Bladder microvascular endothelial cell (primary cell): ENCODE results near the gene PDCD7. TPM values are rescaled to one million over a fixed set of nuclear protein-coding genes. Genes with fewer than 3 reads are reported as not detected.

Experiments used
- total RNA-seq: library from RNA; depleted of rRNA; stranded (reverse); fragments of >200 nt; gene quantifications from 2 replicates; pipeline ENCODE4 v1.2.3, GENCODE V29; 2014

PDCD7 gene
- 8.3 and 14.2 TPM in 2 replicates for total RNA-seq

GRCh38 chr15:65133548-65134200, at the start of gene PDCD7:
TSS of gene PDCD7 (minus strand) at chr15:65133808. CDS start at chr15:65133781, 27 bp downstream.

GRCh38 chr15:65115086-65115485, 18.5 kb downstream of the PDCD7 start, which contains the start of gene UBAP1L:
TSS of gene UBAP1L (minus strand) at chr15:65115200. CDS start at chr15:65106215, 8,985 bp downstream.

GRCh38 chr15:65076486-65077290, 56.9 kb downstream of the PDCD7 start, which contains the start of gene KBTBD13:
TSS of gene KBTBD13 (plus strand) at chr15:65076746. CDS start at chr15:65076816, 70 bp downstream.

GRCh38 chr15:65067645-65068402, 65.8 kb downstream of the PDCD7 start, which contains the start of gene RASL12:
TSS of gene RASL12 (minus strand) at chr15:65067991. CDS start at chr15:65067835, 156 bp downstream.

Other genes with a start within 250 kb of the PDCD7 start
- gene ANKDD1A, start 221.9 kb downstream of the PDCD7 start, total RNA-seq: 1.8 and 3.9 TPM in 2 replicates
- gene SPG21, start 143.9 kb downstream of the PDCD7 start, total RNA-seq: 40.8 and 60.5 TPM in 2 replicates
- 8.3 and 10.7 TPM in 2 replicates for gene MTFMT, start 104.2 kb downstream of the PDCD7 start, total RNA-seq
- not detected in 2 replicates for gene SLC51B, start 88.4 kb downstream of the PDCD7 start, total RNA-seq
- 0.16 TPM in 1 of 2 replicates, not detected in the other for gene RASL12, start 65.8 kb downstream of the PDCD7 start, total RNA-seq
- under 0.01 TPM in 1 of 2 replicates, not detected in the other for gene KBTBD13, start 57.1 kb downstream of the PDCD7 start, total RNA-seq
- 0.65 and 3.7 TPM in 2 replicates for gene UBAP1L, start 18.6 kb downstream of the PDCD7 start, total RNA-seq
- 32.1 and 66.0 TPM in 2 replicates for gene CLPX, start 51.5 kb upstream of the PDCD7 start, total RNA-seq
- not detected in 2 replicates for gene CILP, start 77.7 kb upstream of the PDCD7 start, total RNA-seq
- 0.97 and 3.0 TPM in 2 replicates for gene PARP16, start 153.1 kb upstream of the PDCD7 start, total RNA-seq
- not detected in 2 replicates for gene RNU5A-1, start 162.2 kb upstream of the PDCD7 start, total RNA-seq
- gene RNU5B-1, start 170.9 kb upstream of the PDCD7 start, total RNA-seq: not detected in 2 replicates
- not detected in 2 replicates for gene IGDCC3, start 244.2 kb upstream of the PDCD7 start, total RNA-seq